Amygdala (tissue), 56 donors: ENCODE data around the gene TEKTIP1.
"Not testable (repeated sequence)": the region's sequence is repeated elsewhere in the genome, so short reads cannot be mapped to it uniquely, and the experiment has no call there.

Experiments
- DNase-seq, 56 donors: peaks; one replicate each; lab custom pipeline; 2025; lab: John Stamatoyannopoulos, UW

TEKTIP1 gene

DNA sequence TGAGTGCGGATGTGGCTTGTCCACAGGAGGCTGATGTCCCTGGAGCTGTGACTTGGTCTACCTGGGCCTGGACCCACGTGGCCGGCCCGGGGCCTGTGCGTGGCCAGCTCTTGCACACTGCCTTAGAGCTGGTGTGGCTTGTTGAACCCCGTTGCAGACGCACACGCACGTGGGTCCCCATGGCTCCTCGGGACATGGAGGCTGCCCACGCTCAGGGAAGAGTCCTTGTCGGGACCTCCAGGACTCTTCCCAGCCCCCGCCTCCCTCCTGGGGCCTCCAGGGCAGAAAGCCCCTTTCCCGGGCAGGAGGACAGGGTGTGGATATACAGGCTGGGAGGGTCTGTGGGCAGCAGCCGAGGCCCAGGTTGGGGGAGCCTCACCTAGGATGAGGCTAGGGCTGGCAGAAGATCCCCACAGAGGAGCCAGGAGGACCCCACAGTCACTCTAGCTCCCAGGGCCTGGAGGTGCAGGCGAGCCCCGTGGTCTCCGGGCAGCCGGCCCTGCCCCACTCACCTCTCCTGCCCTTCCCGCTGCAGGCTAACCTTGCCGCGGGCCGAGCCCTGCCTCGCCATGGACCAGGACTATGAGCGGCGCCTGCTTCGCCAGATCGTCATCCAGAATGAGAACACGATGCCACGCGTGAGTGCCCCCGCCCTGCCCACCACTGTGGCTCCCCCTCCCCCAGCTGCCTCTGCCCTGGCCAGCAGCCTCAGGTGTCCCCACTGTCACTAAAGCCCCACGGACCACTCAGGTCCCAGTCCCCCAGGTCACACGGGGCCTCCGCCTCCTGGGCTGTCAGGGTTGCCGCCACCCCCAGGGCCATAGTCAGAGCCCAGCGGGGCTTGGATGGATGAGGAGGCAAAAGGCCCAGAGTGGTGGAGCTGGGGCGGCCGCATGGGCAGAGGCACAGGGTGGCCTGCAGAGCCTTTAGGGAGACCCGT, 16.3 kb upstream of the TEKTIP1 start:
- DNase-seq = no peak

DNA sequence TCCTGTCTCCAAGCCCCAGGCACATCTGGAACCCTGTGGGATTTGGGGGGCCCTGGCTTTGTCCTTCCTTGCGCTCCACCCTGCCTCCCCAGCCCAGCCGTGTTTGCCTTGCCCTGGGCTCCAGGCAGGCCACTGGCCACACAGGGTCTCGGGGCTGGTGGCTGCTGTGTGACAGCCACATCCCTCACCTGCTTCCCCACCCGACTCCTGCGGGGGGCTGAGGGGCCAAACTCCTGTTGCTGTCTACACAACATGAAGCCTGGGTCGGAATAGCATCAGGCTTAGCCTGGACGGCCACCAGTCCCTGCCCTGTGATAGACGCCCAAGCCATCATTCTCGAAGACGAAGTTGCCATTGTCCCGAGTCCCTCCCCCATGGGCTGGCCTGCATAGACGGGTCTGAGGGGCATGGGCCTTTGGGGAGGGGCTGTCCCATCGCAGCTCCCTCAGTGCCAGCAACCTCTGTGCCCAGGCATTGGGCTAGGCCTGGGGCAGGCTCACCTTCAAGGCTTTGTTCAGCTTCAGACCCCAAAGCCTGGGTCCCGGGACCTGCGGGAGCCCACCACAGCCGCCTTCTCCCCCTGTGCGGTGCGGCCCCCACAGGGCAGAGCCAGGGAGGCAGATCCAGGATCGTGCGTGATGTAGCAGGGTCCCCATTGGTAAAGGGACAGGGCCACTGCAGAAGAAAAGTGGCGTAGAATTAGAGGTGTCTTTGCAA, 15.5 kb upstream of the TEKTIP1 start:
- no peak for DNase-seq

DNA sequence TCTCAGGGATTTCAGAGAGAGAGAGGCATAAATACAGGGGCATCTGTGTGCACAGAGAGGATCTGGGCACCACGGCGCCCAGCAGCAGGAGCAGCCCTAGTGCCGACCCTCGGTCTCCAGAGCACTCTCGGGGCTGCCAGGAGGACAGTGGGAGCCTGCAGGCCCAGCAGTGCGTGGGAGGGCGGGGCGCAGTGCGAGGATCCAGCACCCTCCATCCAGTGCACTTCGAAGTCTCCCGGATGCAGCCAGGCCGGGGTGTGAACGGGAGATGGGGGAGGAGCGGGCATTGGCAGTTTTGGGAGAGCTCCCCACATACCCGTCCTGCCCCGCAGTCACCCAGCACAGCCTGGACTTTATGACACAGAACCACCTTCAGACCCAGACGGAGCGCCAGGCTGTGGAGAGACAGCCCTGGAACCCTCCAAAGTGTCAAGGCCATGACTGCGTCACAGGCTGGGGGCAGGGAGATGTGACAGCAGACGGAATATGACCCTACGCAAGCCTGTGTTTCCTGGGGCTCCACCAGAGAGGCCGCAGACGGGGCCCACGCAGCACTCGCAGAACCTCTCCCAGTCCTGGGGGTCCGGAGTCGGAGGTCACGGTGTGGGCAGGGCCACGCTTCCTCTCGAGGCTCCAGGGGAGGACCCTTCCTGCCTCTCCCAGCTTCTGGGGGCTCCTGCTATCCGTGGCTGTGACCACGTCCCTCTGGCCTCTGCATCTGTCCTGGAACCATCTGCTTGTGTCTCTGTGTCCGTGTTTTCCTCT, 14.7 kb upstream of the TEKTIP1 start:
- DNase-seq = no peak

DNA sequence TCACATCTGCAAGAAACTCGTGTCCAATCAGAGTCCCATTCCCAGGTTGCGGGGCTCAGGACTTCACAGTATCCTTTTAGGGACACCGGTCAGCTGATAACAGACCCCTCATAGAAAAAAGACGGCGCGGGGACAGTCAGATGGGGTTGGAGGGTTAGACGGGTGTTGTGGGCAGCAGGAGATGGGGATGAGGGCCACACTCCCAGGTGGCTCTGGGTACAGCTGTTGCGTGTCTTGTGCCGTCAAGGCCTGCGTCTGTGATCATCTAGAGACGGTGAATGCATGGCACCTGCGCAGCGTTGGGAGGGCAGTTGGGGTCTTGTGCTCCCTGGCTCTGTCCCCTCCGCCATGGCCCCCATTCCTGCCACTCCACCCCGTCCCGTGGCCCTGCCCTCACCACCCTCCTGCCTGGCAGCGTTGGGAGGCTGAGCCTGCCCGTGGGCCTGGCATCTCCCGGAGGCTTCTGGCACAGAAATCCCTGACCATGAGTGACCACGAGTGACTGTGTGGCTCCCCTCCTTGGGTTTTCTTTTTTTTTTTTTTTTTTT, 14.0 kb upstream of the TEKTIP1 start:
- no peak for DNase-seq

DNA sequence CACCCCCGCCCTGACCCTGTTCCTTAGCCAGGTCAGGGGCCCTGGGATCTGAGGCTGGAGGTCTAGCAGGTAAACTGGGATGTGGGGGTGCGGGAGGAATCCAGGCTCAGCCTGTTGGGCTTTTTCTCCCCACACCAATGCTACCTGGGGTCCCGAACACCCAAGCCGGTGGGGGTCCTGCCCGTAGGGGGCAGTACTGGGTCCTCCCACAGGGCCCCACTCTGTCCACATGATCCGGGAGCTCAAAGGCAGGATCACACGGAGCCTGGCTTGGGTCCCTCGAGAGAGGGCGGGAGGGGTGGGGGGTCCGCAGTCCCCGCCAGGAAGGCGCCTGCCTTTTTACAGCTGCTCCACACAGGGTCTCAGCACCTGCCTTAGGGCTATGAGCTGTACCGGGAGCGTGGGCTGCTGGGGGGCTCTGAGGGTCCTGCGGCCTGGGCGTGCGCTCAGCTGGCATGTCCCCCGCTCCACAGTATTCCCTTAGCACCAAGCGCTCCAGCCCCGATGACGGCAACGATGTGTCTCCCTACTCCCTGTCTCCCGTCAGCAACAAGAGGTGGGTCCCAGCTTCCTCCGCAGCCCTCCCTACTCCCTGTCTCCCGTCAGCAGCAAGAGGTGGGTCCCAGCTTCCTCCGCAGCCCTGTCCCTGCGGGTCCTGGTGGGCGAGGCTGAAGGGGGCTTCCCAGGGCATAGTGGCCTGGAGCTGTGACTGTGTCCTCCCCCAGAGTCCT, 12.3 kb upstream of the TEKTIP1 start:
- DNase-seq = no peak

DNA sequence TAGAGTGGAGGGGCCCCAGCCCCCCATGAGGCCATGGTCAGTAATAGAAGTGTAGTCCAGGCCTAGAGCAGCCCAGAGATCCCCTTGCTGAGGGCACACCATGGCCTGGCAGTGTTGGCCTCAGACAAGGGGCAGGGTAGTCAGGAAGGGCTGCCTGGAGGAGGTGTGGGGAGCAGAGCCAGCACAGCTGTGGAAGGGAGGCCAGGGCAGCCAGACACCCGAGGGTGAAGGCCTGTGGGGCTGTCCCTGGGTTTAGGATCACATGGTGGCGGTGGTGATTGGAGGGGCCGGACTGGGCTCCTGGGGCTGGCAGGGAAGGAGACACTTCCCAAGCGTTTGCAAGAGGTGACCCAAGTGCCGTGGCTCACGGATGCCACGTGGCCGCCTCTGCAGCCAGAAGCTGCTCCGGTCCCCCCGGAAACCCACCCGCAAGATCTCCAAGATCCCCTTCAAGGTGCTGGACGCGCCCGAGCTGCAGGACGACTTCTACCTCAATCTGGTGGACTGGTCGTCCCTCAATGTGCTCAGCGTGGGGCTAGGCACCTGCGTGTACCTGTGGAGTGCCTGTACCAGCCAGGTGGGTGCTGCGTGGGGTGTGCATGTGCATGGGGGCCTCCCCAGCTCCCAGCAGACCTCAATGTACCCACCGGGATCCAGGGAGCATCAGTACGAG, 11.6 kb upstream of the TEKTIP1 start:
- DNase-seq = no peak

DNA sequence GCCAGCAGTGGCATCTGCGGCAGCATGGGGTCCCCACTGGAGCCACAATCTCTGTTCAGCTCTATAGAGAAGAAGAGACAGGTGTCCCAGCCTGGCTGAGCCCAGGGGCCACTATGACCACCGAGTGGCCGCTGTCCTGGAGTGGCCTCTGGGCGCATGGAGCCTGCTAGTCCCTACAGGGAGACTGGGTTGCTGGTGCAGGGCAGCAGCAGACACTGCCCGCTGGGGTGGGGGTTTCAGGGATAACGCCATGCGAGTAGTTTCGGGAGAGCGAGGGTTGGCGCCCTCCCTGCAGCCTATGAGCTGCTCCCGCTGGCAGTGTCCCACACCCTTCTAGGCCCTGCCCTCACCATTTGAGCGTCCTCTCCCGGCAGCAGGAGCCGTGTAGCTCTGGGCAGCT, 10.9 kb upstream of the TEKTIP1 start:
- no peak for DNase-seq

DNA sequence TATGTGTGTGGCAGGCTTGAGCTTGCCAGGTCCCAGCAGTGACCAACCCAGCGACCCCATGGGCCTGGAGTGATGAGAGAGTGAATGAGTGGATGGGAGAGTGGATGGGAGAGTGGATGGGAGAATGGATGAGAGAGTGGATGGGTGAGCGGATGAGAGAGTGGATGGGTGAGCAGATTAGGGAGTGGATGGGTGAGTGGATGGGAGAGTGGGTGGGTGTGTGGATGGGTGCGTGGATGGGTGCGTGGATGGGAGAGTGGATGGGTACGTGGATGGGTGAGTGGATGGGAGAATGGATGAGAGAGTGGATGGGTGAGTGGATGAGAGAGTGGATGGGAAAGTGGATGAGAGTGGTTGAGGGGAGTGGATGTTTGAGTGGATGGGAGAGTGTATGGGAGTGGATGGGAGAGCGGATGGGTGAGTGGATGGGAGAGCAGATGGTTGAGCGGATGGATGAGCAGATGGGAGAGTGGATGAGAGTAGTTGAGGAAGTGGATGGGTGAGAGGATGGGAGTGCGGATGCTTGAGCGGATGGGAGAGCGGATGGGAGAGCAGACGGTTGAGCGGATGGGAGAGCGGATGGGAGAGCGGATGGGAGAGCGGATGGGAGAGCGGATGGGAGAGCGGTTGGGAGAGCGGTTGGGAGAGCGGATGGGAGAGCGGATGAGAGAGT, 10.3 kb upstream of the TEKTIP1 start:
- DNase-seq = no peak

DNA sequence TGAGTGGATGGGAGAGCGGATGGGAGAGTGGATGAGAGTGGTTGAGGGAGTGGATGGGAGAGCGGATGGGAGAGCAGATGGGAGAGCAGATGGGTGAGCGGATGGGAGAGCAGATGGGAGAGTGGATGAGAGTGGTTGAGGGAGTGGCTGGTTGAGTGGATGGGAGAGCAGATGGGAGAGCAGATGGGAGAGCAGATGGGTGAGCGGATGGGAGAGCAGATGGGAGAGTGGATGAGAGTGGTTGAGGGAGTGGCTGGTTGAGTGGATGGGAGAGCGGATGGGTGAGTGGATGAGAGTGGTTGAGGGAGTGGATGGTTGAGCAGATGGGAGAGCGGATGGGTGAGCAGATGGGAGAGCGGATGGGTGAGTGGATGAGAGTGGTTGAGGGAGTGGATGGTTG, 9.7 kb upstream of the TEKTIP1 start:
- DNase-seq = not testable (repeated sequence)

DNA sequence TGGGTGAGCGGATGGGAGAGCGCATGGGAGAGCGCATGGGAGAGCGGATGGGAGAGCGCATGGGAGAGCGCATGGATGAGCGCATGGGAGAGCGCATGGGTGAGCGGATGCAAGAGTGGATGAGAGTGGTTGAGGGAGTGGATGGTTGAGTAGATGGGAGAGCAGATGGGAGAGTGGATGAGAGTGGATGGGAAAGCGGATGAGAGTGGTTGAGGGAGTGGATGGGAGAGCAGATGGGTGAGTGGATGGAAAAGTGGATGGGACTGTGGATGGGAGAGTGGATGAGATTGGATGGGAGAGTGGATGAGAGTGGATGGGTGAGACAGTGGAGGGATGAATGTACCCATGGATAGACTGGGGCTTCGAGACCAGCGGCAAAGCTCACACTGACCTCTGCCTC, 8.6 kb upstream of the TEKTIP1 start:
- no peak for DNase-seq

DNA sequence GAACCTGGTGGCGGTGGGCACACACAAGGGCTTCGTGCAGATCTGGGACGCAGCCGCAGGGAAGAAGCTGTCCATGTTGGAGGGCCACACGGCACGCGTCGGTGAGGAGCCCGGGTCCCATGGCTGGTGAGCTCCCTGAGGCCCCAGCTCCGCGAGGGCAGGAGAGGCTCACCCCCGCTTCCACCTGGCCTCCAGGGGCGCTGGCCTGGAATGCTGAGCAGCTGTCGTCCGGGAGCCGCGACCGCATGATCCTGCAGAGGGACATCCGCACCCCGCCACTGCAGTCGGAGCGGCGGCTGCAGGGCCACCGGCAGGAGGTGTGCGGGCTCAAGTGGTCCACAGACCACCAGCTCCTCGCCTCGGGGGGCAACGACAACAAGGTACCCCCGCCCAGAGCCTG, 7.3 kb upstream of the TEKTIP1 start:
- DNase-seq = no peak

DNA sequence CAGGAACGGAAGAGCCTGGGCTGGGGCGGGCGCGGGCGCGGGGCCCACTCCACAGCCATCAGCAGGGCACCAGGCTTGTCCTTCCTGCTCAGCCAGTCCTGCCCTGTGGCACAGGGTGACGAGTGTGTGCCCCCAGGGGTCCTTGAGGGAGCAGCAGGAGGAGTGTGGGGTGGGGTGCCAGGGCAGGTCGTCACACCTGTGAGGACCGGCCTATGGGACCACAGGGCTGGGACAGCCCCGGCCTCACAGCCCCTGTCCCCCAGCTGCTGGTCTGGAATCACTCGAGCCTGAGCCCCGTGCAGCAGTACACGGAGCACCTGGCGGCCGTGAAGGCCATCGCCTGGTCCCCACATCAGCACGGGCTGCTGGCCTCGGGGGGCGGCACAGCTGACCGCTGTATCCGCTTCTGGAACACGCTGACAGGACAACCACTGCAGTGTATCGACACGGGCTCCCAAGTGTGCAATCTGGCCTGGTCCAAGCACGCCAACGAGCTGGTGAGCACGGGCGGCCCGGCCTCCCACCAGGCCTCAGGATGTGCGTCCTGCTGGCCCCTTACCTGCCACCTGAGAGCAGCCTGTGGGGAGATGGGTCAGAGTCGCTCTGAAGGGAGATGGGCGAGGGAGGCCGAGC, 6.7 kb upstream of the TEKTIP1 start:
- no peak for DNase-seq

DNA sequence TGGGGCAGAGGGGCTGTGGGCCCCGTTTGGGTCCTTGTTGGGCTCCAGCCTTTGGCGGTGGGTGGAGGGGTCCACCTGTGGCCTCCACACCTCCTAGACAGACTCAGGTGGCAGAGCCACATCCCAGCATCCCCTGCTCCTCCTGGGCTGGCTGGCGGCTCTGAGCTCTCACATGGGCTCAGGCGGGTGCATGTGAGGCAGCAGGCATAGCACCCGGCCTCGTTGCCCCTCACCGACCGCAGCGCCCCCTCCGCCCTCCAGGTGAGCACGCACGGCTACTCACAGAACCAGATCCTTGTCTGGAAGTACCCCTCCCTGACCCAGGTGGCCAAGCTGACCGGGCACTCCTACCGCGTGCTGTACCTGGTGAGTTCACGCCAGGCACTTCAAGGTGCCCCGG, 5.9 kb upstream of the TEKTIP1 start:
- DNase-seq = no peak

DNA sequence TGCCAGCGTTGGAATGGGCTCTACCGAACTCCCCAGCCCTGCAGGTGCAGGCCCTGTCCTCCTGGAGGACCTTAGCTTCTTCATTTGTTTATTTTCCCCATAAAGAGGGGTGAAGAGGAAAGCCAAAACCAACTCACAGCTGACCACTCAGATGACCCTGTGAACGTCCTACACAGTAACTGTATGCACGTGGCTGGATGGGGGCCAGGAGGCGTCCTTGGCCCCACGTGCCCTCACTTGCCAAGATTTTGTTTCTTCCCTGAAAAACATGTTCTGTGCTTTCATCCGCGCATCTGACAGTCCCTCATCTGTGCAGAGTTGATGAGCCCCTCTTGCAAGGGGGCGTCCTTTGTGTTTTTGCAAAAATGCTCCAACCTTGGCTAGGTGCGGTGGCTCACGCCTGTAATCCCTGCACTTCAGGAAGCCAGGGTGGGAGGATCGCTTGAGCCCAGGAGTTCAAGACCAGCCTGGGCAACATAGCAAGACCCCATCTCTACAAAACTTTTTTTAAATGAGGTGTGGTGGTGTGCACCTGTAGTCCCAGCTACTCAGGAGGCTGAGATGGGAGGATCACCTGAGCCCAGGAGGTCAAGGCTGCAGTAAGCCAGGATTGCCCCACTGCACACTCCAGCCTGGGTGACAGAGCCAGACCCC, 5.3 kb upstream of the TEKTIP1 start:
- DNase-seq = no peak

DNA sequence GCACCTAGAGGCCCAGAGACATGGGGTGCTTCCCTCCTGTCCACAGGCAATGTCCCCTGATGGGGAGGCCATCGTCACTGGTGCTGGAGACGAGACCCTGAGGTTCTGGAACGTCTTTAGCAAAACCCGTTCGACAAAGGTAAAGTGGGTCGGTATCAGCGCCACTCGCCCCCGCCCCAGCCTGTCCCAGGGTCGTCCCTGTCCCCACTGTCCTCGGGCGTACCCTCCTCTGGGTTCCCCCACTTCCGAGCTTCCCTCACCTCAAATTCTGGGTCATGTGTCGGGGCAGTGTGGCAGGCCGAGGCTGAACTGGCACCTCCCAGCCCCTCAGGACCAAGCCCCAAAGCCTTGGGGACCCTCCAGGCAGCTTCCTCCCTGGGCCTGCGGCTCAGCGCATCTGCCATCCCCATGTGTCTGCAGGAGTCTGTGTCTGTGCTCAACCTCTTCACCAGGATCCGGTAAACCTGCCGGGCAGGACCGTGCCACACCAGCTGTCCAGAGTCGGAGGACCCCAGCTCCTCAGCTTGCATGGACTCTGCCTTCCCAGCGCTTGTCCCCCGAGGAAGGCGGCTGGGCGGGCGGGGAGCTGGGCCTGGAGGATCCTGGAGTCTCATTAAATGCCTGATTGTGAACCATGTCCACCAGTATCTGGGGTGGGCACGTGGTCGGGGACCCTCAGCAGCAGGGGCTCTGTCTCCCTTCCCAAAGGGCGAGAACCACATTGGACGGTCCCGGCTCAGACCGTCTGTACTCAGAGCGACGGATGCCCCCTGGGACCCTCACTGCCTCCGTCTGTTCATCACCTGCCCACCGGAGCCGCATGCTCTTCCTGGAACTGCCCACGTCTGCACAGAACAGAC, 4.4 kb upstream of the TEKTIP1 start:
- DNase-seq = no peak

DNA sequence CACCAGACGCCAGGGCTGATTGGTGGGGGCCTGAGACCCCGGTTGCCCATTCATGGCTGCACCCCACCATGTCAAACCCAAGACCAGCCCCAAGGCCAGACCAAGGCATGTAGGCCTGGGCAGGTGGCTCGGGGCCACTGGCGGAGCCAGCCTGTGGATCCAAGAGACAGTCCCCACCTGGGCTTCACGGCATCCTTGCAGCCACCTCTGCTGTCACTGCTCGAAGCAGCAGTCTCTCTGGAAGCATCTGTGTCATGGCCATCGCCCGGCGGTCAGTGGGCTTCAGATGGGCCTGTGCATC, 3.8 kb upstream of the TEKTIP1 start:
- DNase-seq = no peak

DNA sequence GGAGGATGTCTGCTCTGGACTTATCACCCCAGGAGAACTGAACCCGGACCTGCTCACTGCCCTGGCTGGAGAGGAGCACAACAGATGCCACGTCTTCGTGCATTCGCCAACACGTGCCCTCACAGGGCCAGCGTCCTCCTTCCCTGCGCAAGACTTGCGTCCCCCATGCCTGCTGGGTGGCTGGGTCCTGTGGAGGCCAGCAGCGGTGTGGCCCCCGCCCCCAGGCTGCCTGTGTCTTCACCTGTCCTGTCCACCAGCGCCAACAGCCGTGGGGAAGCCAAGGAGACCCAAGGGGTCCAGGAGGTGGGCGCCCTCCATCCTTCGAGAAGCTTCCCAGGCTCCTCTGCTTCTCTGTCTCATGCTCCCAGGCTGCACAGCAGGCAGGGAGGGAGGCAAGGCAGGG, 3.4 kb upstream of the TEKTIP1 start:
- DNase-seq = no peak
